B cell (primary cell): Measurements from ENCODE around the gene FAU. TPM values are rescaled to one million over a fixed set of nuclear protein-coding genes. Genes with fewer than 3 reads are reported as not detected.

Source experiments
- ATAC-seq: fragments of 200-7000 bp; cut with Tn5 transposase; one replicate; pipeline ENCODE4 v1.10.0; 2021; ENCODE audit warnings: low read depth, mild to moderate bottlenecking, moderate number of reproducible peaks, moderate library complexity
- CTCF ChIA-PET: fragments of 350-600 bp; sonication (Branson Sonifier 250); formaldehyde crosslinking; loops from one replicate; lab custom pipeline; 2021; ENCODE audit warnings: antibody characterized with exemption, inconsistent platforms; lab: Charles Lee
- POLR2A ChIA-PET: fragments of 350-600 bp; sonication (Branson Sonifier 250); formaldehyde crosslinking; loops from one replicate; lab custom pipeline; 2021; ENCODE audit warnings: antibody characterized with exemption; lab: Charles Lee
- DNase-seq: peaks from one replicate; pipeline ENCODE4 v3.0.0; 2013
- H2AFZ ChIP-seq: 2 replicates; pipeline ENCODE4 v1.6.1; 2012; ENCODE audit warnings: mild to moderate bottlenecking, low read depth, low read length; ENCODE audit not compliant: insufficient read depth, poor library complexity, severe bottlenecking
- H3K27ac ChIP-seq, 2 donors: 1 replicate in 1 of 2; 2 replicates in 1 of 2; pipeline ENCODE4 v1.5.1; 2012 to 2013; ENCODE audit warnings: low read length in 2 of 2, mild to moderate bottlenecking in 2 of 2, moderate library complexity in 1 of 2
- H3K27me3 ChIP-seq, 4 experiments: fragments of 200-600 bp in 1 of 4; sonication (generic) in 1 of 4; replicated peaks in 1 of 4; 1 replicate in 2 of 4; 2 replicates in 2 of 4; pipeline versions ENCODE4 v1.6.1 to v1.7.0; 2013 to 2016; ENCODE audit warnings: low read length in 3 of 4, mild to moderate bottlenecking in 2 of 4, mixed read lengths in 1 of 4, moderate library complexity in 1 of 4; ENCODE audit not compliant: insufficient read depth in 4 of 4, control insufficient read depth in 3 of 4; ENCODE audit errors: control extremely low read depth in 1 of 4
- H3K36me3 ChIP-seq, 2 experiments: replicated peaks in 1 of 2; 1 replicate in 1 of 2; 2 replicates in 1 of 2; pipeline versions ENCODE4 v1.6.1 to v1.7.1; 2013; ENCODE audit warnings: low read length in 1 of 2; ENCODE audit not compliant: insufficient read depth in 2 of 2, control insufficient read depth in 1 of 2; ENCODE audit errors: control extremely low read depth in 1 of 2, extremely low read depth in 1 of 2
- H3K4me1 ChIP-seq, 2 donors: fragments of 200-600 bp in 1 of 2; sonication (generic) in 1 of 2; 1 replicate in 1 of 2; 2 replicates in 1 of 2; pipeline versions ENCODE4 v1.5.1 to v1.6.1; 2013 to 2017; ENCODE audit warnings: low read length in 2 of 2; ENCODE audit not compliant: control insufficient read depth in 2 of 2, insufficient read depth in 2 of 2
- H3K4me2 ChIP-seq: replicated peaks from 2 replicates; pipeline ENCODE3; 2012; ENCODE audit warnings: mild to moderate bottlenecking, low read depth, low read length; ENCODE audit not compliant: poor library complexity, severe bottlenecking
- H3K4me3 ChIP-seq, 5 experiments: fragments of 200-600 bp in 1 of 5; sonication (generic) in 1 of 5; 1 replicate in 3 of 5; 2 replicates in 2 of 5; pipeline versions ENCODE4 v1.5.1 to v1.7.0; 2011 to 2016; ENCODE audit warnings: low read length in 4 of 5, mild to moderate bottlenecking in 4 of 5, low read depth in 2 of 5, control low read depth in 1 of 5, moderate library complexity in 1 of 5; ENCODE audit not compliant: insufficient read depth in 1 of 5; ENCODE audit errors: control extremely low read depth in 1 of 5, extremely low read depth in 1 of 5
- H3K79me2 ChIP-seq: fragments of 200-600 bp; sonication (generic); one replicate; pipeline ENCODE4 v1.6.0; 2016; ENCODE audit warnings: low read length; ENCODE audit not compliant: control insufficient read depth, insufficient read depth
- H3K9ac ChIP-seq: fragments of 200-600 bp; sonication (generic); 2 replicates; pipeline ENCODE4 v1.6.1; 2017; ENCODE audit warnings: mild to moderate bottlenecking, low read length, moderate library complexity
- H3K9me3 ChIP-seq, 3 donors: one replicate each; pipeline versions ENCODE4 v1.6.1 to v1.7.1; 2013; ENCODE audit warnings: low read length in 2 of 3; ENCODE audit not compliant: control insufficient read depth in 2 of 3, insufficient read depth in 1 of 3; ENCODE audit errors: control extremely low read depth in 1 of 3
- H4K20me1 ChIP-seq: 2 replicates; pipeline ENCODE4 v1.6.0; 2012; ENCODE audit warnings: mild to moderate bottlenecking, low read length; ENCODE audit not compliant: insufficient read depth, control insufficient read depth, poor library complexity, severe bottlenecking
- H3K27ac Mint-ChIP-seq: one replicate; pipeline ENCODE4 v1.8.0; 2021; ENCODE audit warnings: mixed read lengths
- H3K27me3 Mint-ChIP-seq: one replicate; pipeline ENCODE4 v1.8.0; 2021; ENCODE audit warnings: mixed read lengths
- H3K4me1 Mint-ChIP-seq: one replicate; pipeline ENCODE4 v1.8.0; 2021; ENCODE audit warnings: mixed read lengths
- H3K4me3 Mint-ChIP-seq: one replicate; pipeline ENCODE4 v1.8.0; 2021; ENCODE audit warnings: mixed read lengths
- H3K9me3 Mint-ChIP-seq: one replicate; pipeline ENCODE4 v1.8.0; 2022; ENCODE audit warnings: mixed read lengths; ENCODE audit not compliant: insufficient read depth
- CTCF ChIP-seq: fragments of 200-600 bp; IDR thresholded peaks from one replicate; pipeline ENCODE4 v1.8.0; 2022; ENCODE audit warnings: antibody characterized with exemption, mild to moderate bottlenecking
- EZH2 ChIP-seq: IDR thresholded peaks from 2 replicates; pipeline ENCODE4 v1.6.1; 2012; ENCODE audit warnings: borderline replicate concordance, low read depth, mild to moderate bottlenecking, moderate library complexity, low read length; ENCODE audit not compliant: insufficient read depth, poor library complexity, severe bottlenecking
- WGBS: methylation state at CpG from one replicate; pipeline ENCODE4 v1.1.5; 2013; ENCODE audit warnings: missing lambda C conversion rate; ENCODE audit not compliant: insufficient coverage; 5-methylcytosine and 5-hydroxymethylcytosine counted together
- intact Hi-C: fragments of 100-400 bp; cut with micrococcal nuclease; formaldehyde crosslinking; loops from one replicate; pipeline ENCODE4 v1.10.0; 2022
- polyA plus RNA-seq: library from polyadenylated mRNA; depleted of rRNA; stranded (reverse); fragments of >200 nt; gene quantifications from 2 replicates; pipeline ENCODE4 v1.2.3, GENCODE V29; 2012
- total RNA-seq, 2 donors: library from RNA; stranded (reverse); fragments of 120-200 nt in 1 of 2; gene quantifications; 1 replicate in 1 of 2; 2 replicates in 1 of 2; pipeline versions ENCODE4 v1.2.3 to v1.2.4, GENCODE V29; 2013 to 2022

Gene FAU
- total and polyA plus RNA-seq, 2 donors (not counting 1 experiment from before 2014, with no cell fraction given), result 1,318 to 1,559 TPM

GRCh38 chr11:65133724-65134123, 11.8 kb upstream of the FAU start:
- Histone ChIP-seq H4K20me1 (peaks cover 53% of the 10 kb centered on the region), H3K4me2 (peak overlapping the region; percentile 89), H3K9me3 (no peaks in the 10 kb centered on the region), H3K36me3 (peaks cover 2 to 37% of the 10 kb centered on the region in 2 experiments), H3K9ac (peak overlapping the region; percentile 99), H2AFZ (peak overlapping the region; percentile 71), H3K4me1 (peaks cover 43 to 66% of the 10 kb centered on the region in 2 donors), H3K79me2 (peaks cover 79% of the 10 kb centered on the region), H3K4me3 (peak overlapping the region; percentile 81 to 99 (median 96)), H3K27ac (peak overlapping the region; percentile 98 to 99), H3K27me3 (no peaks in the 10 kb centered on the region)
- ATAC-seq (no peak), DNase-seq (no peak)
- CTCF ChIA-PET, result interaction anchor here (1.2 to 7.5 kb wide), 3 partner anchors 12 to 46 kb away, joined by 4 to 64 read pairs (median 41); partner anchors contain the start of genes CAPN1, FAU, MRPL49 and TM7SF2
- H3K9me3 Mint-ChIP-seq, result no peaks in the 10 kb centered on the region
- peak overlapping the region; percentile 97 for H3K4me3 Mint-ChIP-seq
- intact Hi-C loops, result loop anchor here (1.0 to 5.0 kb wide), 3 partner anchors 49 to 484 kb away; partner anchors contain the start of genes CDCA5, PCNX3, SAC3D1 and ZFPL1
- POLR2A ChIA-PET, result interaction anchor here (0.7 to 8.8 kb wide), 5 partner anchors 14 to 658 kb away, joined by 3 to 160 read pairs (median 4); partner anchors contain the start of genes CAPN1, FAU, MALAT1 and MRPL49
- no peaks in the 10 kb centered on the region for H3K27me3 Mint-ChIP-seq
- peak overlapping the region; percentile 99 for H3K27ac Mint-ChIP-seq
- peaks cover 70% of the 10 kb centered on the region for H3K4me1 Mint-ChIP-seq
- 0% methylated on average over 15 of the region's 20 CpGs for WGBS
- TF ChIP-seq EZH2, result no peak
- no peak for TF ChIP-seq CTCF
